IPS-20b (cell line): ENCODE measurements around the gene LTBP1.

Experiments used
- H3K27ac ChIP-seq: one replicate; pipeline ENCODE4 v1.5.1; 2013; ENCODE audit warnings: low read length
- H3K27me3 ChIP-seq: 2 replicates; pipeline ENCODE4 v1.6.1; 2013; ENCODE audit warnings: mild to moderate bottlenecking, low read length, inconsistent platforms; ENCODE audit not compliant: insufficient read depth
- H3K36me3 ChIP-seq: 2 replicates; pipeline ENCODE4 v1.6.1; 2013; ENCODE audit warnings: low read depth, mild to moderate bottlenecking, inconsistent platforms, low read length, moderate library complexity; ENCODE audit not compliant: insufficient read depth
- H3K4me1 ChIP-seq: 2 replicates; pipeline ENCODE4 v1.6.1; 2013; ENCODE audit warnings: mild to moderate bottlenecking, control low read depth, inconsistent platforms, low read length, moderate library complexity; ENCODE audit not compliant: insufficient read depth
- H3K4me3 ChIP-seq: 2 replicates; pipeline ENCODE4 v1.5.1; 2013; ENCODE audit warnings: mild to moderate bottlenecking, low read length, inconsistent platforms
- H3K9ac ChIP-seq: 2 replicates; pipeline ENCODE4 v1.6.1; 2013; ENCODE audit warnings: low read depth, mild to moderate bottlenecking, inconsistent platforms, low read length, moderate library complexity
- H3K9me3 ChIP-seq: 2 replicates; pipeline ENCODE4 v1.6.1; 2013; ENCODE audit warnings: mild to moderate bottlenecking, low read depth, low read length, inconsistent platforms; ENCODE audit not compliant: insufficient read depth

Gene LTBP1

GRCh38 chr2:33342171-33342570 lies 395.4 kb downstream of the LTBP1 start:
- Histone ChIP-seq H3K36me3 (no peaks in the 10 kb centered on the region), H3K27ac (no peak overlapping the region)

DNA sequence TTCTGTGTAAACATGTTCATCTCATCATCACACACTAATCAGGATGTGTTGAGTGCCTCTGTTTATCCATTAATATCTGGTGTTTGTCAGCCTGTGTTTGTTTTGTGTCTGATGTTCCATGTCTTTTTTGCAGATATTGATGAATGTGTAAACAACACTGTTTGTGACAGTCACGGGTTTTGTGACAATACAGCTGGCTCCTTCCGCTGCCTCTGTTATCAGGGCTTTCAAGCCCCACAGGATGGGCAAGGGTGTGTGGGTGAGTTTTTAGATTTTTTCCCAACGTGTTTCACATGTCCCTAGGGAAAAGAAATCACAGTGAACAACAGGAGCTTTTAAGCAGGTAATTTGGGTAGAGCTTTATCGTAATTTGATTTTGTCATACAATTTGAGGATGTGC lies 396.0 kb downstream of the LTBP1 start:
- H3K27ac ChIP-seq: no peak overlapping the region
- no peaks in the 10 kb centered on the region for H3K9me3 ChIP-seq
- no peaks in the 10 kb centered on the region for H3K27me3 ChIP-seq
- no peak overlapping the region for H3K4me3 ChIP-seq
- no peaks in the 10 kb centered on the region; the same call in 1 of the 2 replicates for H3K36me3 ChIP-seq
- no peaks in the 10 kb centered on the region for H3K4me1 ChIP-seq
- H3K9ac ChIP-seq: no peak overlapping the region

More at GRCh38 chr2:33342171-33342570, 395.4 kb downstream of the LTBP1 start:
- Histone ChIP-seq H3K9ac (no peak overlapping the region), H3K27me3 (no peaks in the 10 kb centered on the region), H3K4me1 (no peaks in the 10 kb centered on the region), H3K4me3 (no peak overlapping the region), H3K9me3 (no peaks in the 10 kb centered on the region)

- no peaks in the 10 kb centered on the region for H3K27me3 ChIP-seq
- no peaks in the 10 kb centered on the region for H3K9me3 ChIP-seq
- H3K27ac ChIP-seq: no peak overlapping the region
- no peak overlapping the region for H3K4me3 ChIP-seq
- H3K9ac ChIP-seq: no peak overlapping the region
- no peaks in the 10 kb centered on the region; the same call in 1 of the 2 replicates for H3K36me3 ChIP-seq
- no peaks in the 10 kb centered on the region for H3K4me1 ChIP-seq
Measured at GRCh38 chr2:33343387-33343895, 396.7 kb downstream of the LTBP1 start.

GRCh38 chr2:33344230-33344629 lies 397.5 kb downstream of the LTBP1 start:
- no peaks in the 10 kb centered on the region; the same call in 1 of the 2 replicates for H3K36me3 ChIP-seq
- no peak overlapping the region for H3K9ac ChIP-seq
- no peaks in the 10 kb centered on the region for H3K27me3 ChIP-seq
- H3K9me3 ChIP-seq: no peaks in the 10 kb centered on the region
- no peaks in the 10 kb centered on the region for H3K4me1 ChIP-seq
- H3K4me3 ChIP-seq: no peak overlapping the region
- H3K27ac ChIP-seq: no peak overlapping the region

- Histone ChIP-seq H3K9me3 (no peaks in the 10 kb centered on the region), H3K27me3 (no peaks in the 10 kb centered on the region), H3K4me1 (no peaks in the 10 kb centered on the region), H3K9ac (no peak overlapping the region), H3K27ac (no peak overlapping the region), H3K4me3 (no peak overlapping the region), H3K36me3 (no peaks in the 10 kb centered on the region; the same call in 1 of the 2 replicates)
Measured at GRCh38 chr2:33347856-33348255, 401.1 kb downstream of the LTBP1 start.

GRCh38 chr2:33350632-33351031 lies 403.9 kb downstream of the LTBP1 start:
- H3K9me3 ChIP-seq: peaks cover 4% of the 10 kb centered on the region; the same call in 1 of the 2 replicates
- H3K36me3 ChIP-seq: no peaks in the 10 kb centered on the region; the same call in 1 of the 2 replicates
- H3K27ac ChIP-seq: no peak overlapping the region
- no peak overlapping the region for H3K9ac ChIP-seq
- no peak overlapping the region for H3K4me3 ChIP-seq
- no peaks in the 10 kb centered on the region for H3K4me1 ChIP-seq
- no peaks in the 10 kb centered on the region for H3K27me3 ChIP-seq

- no peaks in the 10 kb centered on the region for H3K27me3 ChIP-seq
- no peak overlapping the region for H3K27ac ChIP-seq
- H3K4me3 ChIP-seq: no peak overlapping the region
- H3K9me3 ChIP-seq: peaks cover 8% of the 10 kb centered on the region
- no peaks in the 10 kb centered on the region for H3K4me1 ChIP-seq
- no peak overlapping the region for H3K9ac ChIP-seq
- no peaks in the 10 kb centered on the region; the same call in 1 of the 2 replicates for H3K36me3 ChIP-seq
Measured at GRCh38 chr2:33351781-33352180, 405.0 kb downstream of the LTBP1 start.

GRCh38 chr2:33354981-33355380 lies 408.2 kb downstream of the LTBP1 start:
- Histone ChIP-seq H3K27me3 (no peaks in the 10 kb centered on the region), H3K4me1 (no peaks in the 10 kb centered on the region), H3K4me3 (no peak overlapping the region), H3K27ac (no peak overlapping the region), H3K9me3 (peaks cover 8% of the 10 kb centered on the region), H3K36me3 (no peaks in the 10 kb centered on the region), H3K9ac (no peak overlapping the region)

- Histone ChIP-seq H3K4me1 (0 out of 2 replicates have a peak, but pooled peaks cover 2% of the 10 kb centered on the region), H3K9me3 (peaks cover 8% of the 10 kb centered on the region), H3K9ac (no peak overlapping the region), H3K4me3 (no peak overlapping the region), H3K27me3 (no peaks in the 10 kb centered on the region), H3K36me3 (no peaks in the 10 kb centered on the region), H3K27ac (no peak overlapping the region)
Measured at GRCh38 chr2:33358878-33359277, 412.1 kb downstream of the LTBP1 start.

- Histone ChIP-seq H3K36me3 (no peaks in the 10 kb centered on the region), H3K4me3 (no peak overlapping the region), H3K4me1 (0 out of 2 replicates have a peak, but pooled peaks cover 2% of the 10 kb centered on the region), H3K27me3 (no peaks in the 10 kb centered on the region), H3K9me3 (no peaks in the 10 kb centered on the region), H3K27ac (no peak overlapping the region), H3K9ac (no peak overlapping the region)
Measured at GRCh38 chr2:33363325-33364298, 416.9 kb downstream of the LTBP1 start.

- Histone ChIP-seq H3K9ac (no peak overlapping the region), H3K27ac (no peak overlapping the region), H3K36me3 (no peaks in the 10 kb centered on the region), H3K27me3 (no peaks in the 10 kb centered on the region), H3K4me1 (0 out of 2 replicates have a peak, but pooled peaks cover 2% of the 10 kb centered on the region), H3K4me3 (no peak overlapping the region), H3K9me3 (no peaks in the 10 kb centered on the region)
Measured at GRCh38 chr2:33365264-33365970, 418.7 kb downstream of the LTBP1 start.
